ENCODE data around the gene PHF2.

PHF2 gene

GRCh38 chr9:93690618-93691017, 114.2 kb downstream of the PHF2 start:
- Histone ChIP-seq H3K9me3 (ENCODE audit: control insufficient read depth, low read length) (no peaks in the 10 kb centered on the region), H3K36me3 (ENCODE audit: control insufficient read depth, insufficient read depth, low read length) (no peaks in the 10 kb centered on the region), H3K27me3 (ENCODE audit: control insufficient read depth, insufficient read depth, low read length) (no peaks in the 10 kb centered on the region), H3K9ac (ENCODE audit: low read length) (no peak overlapping the region), H3K4me3 (ENCODE audit: low read length) (no peak overlapping the region), H3K4me1 (ENCODE audit: control insufficient read depth, insufficient read depth, low read length) (no peaks in the 10 kb centered on the region)

- H3K9me3 ChIP-seq (ENCODE audit: control insufficient read depth, low read length) = no peaks in the 10 kb centered on the region
- H3K4me1 ChIP-seq (ENCODE audit: control insufficient read depth, insufficient read depth, low read length) = no peaks in the 10 kb centered on the region
- no peak overlapping the region for H3K4me3 ChIP-seq (ENCODE audit: low read length)
- H3K27me3 ChIP-seq (ENCODE audit: control insufficient read depth, insufficient read depth, low read length) = no peaks in the 10 kb centered on the region
- H3K36me3 ChIP-seq (ENCODE audit: control insufficient read depth, insufficient read depth, low read length) = no peaks in the 10 kb centered on the region
- H3K9ac ChIP-seq (ENCODE audit: low read length) = no peak overlapping the region
Measured at GRCh38 chr9:93693129-93693528, 116.7 kb downstream of the PHF2 start.

DNA sequence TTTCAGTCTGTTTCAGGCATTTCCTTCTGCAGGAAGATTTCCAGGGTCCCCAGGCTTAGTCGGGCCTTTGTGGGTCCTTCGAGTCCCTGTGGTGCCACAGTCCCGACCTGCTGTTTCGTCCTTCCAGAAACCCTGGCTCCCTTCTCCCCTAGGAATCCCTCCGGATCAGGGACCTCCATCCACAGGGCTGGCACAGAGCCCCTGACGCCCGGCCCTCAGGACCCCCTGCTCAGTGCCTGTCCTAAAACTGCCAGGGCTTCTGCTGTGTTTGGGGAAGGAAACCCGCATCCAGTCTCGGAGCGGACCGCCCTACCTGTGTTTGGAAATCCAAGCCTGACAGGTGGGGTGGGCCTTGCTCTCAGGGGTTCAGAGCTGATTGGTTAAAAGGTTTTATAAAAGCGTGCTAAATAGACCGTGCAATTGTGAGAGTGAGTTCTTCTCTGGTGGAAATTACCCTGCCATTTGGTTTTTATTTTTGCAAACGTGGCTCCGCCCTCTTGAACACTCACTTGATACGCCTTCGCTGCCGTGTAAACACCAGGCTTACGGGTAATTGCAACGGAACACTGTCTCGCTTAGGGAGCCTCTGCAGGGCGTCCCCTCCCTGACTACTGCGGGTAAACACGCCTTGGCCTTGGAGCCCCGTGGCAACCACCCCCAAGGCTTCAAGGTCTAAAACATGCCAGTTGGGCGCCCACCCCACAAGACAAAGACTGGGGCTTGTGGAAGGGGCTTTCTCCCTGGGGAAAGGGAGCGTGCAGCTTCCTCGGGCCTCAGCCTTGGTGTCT, 121.2 kb downstream of the PHF2 start:
- no peaks in the 10 kb centered on the region for H3K36me3 ChIP-seq (ENCODE audit: control insufficient read depth, insufficient read depth, low read length)
- H3K4me1 ChIP-seq (ENCODE audit: control insufficient read depth, insufficient read depth, low read length) = no peaks in the 10 kb centered on the region
- no peaks in the 10 kb centered on the region for H3K27me3 ChIP-seq (ENCODE audit: control insufficient read depth, insufficient read depth, low read length)
- H3K4me3 ChIP-seq (ENCODE audit: low read length) = no peak overlapping the region
- no peak overlapping the region for H3K9ac ChIP-seq (ENCODE audit: low read length)
- H3K9me3 ChIP-seq (ENCODE audit: control insufficient read depth, low read length) = no peaks in the 10 kb centered on the region

DNA sequence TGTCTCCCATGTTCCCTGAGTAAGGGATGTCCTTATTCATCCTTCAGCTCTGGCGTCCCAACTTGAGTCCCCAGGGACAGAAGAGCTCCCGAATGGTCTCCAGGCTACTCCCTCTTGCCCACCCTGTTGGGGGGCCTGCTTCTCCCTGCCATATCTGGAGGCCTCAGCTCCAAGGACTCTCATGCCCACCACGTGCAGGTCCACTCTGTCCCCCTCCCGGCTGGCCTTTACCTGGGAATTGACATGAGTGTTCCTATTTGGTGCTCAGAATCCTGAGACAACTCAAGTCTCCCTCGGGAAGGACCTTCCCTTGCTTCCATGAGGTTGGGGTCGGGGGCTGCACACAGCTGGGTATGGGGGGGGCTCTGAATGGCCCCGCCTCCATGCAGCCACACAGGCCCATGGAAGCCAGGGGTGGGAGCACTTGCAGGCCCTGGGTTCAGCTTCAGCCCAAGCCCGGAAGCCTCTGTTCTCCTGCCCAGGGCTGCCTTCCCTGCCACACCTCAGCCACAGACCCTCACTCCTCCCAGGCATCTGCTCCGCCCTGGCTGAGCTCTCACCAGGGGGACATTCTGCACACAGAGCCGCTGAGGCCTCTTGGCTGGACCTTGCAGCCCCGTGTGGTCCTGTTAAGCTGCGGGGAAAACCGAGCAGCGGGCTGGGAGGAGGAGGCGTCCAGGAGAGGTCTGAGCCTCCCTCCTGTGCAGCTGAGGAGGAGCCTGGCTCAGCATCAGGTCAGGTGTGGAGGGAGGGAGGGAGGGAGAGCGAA, 121.9 kb downstream of the PHF2 start:
- no peaks in the 10 kb centered on the region for H3K27me3 ChIP-seq (ENCODE audit: control insufficient read depth, insufficient read depth, low read length)
- no peaks in the 10 kb centered on the region for H3K4me1 ChIP-seq (ENCODE audit: control insufficient read depth, insufficient read depth, low read length)
- no peaks in the 10 kb centered on the region for H3K9me3 ChIP-seq (ENCODE audit: control insufficient read depth, low read length)
- no peak overlapping the region for H3K9ac ChIP-seq (ENCODE audit: low read length)
- H3K36me3 ChIP-seq (ENCODE audit: control insufficient read depth, insufficient read depth, low read length) = no peaks in the 10 kb centered on the region
- H3K4me3 ChIP-seq (ENCODE audit: low read length) = no peak overlapping the region

DNA sequence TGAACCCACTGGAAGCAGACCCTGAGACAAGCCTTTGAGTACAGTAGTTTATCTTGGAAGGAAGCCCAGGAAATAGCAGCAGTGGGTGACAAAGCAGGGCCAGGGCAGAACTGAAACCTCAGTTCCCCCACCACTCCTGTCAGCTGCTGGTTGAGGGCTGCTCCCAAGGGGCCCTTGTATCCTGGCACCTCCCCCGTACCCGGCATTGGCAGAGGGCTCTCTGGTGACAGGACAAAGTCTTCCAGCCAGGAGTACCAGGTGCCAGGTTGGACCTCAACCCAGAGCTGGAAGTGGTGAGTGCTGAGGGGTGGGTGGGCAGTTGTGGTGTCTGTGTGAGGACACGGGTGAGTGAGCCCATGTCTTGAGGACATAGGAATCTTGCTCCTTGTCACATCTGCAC, 123.3 kb downstream of the PHF2 start:
- Histone ChIP-seq H3K27me3 (ENCODE audit: control insufficient read depth, insufficient read depth, low read length) (no peaks in the 10 kb centered on the region), H3K36me3 (ENCODE audit: control insufficient read depth, insufficient read depth, low read length) (no peaks in the 10 kb centered on the region), H3K9me3 (ENCODE audit: control insufficient read depth, low read length) (no peaks in the 10 kb centered on the region), H3K9ac (ENCODE audit: low read length) (no peak overlapping the region), H3K4me1 (ENCODE audit: control insufficient read depth, insufficient read depth, low read length) (no peaks in the 10 kb centered on the region), H3K4me3 (ENCODE audit: low read length) (no peak overlapping the region)

DNA sequence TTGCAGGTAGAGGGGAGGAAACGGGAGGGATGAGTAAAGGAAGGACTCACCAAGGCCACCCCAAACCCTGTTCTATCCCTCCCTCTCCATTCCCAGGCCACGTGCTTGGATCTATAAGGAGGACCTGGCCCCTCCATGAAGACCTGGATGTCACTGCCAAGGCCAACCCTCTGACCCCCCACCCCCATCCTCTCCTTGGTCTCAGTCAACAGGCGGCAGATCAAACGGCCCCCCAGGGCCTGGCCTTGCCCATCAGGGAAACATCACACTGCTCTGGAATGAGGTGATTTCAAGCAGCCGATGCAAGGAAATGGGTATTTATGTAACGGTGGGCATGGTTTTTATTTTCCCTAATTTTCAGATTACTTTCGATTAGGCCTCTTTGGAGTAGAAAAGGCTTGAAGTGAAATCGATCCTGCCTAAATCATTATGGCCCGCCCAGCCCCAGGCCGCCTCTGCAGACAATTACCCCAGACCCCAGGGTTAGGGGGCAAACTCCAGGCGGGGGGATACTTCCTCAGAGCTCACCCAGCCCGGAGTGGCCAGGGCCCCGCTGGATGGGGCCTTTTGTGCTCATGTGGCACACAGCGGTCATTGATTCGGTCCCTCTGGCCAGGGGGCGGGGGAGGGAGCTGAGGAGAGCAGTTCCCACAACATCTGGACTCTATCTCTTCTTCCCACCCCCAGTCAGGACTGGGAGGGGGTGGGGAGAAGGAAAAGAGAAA, 125.3 kb downstream of the PHF2 start:
- Histone ChIP-seq H3K4me1 (ENCODE audit: control insufficient read depth, insufficient read depth, low read length) (no peaks in the 10 kb centered on the region), H3K36me3 (ENCODE audit: control insufficient read depth, insufficient read depth, low read length) (no peaks in the 10 kb centered on the region), H3K4me3 (ENCODE audit: low read length) (no peak overlapping the region), H3K9ac (ENCODE audit: low read length) (no peak overlapping the region), H3K9me3 (ENCODE audit: control insufficient read depth, low read length) (no peaks in the 10 kb centered on the region), H3K27me3 (ENCODE audit: control insufficient read depth, insufficient read depth, low read length) (no peaks in the 10 kb centered on the region)

DNA sequence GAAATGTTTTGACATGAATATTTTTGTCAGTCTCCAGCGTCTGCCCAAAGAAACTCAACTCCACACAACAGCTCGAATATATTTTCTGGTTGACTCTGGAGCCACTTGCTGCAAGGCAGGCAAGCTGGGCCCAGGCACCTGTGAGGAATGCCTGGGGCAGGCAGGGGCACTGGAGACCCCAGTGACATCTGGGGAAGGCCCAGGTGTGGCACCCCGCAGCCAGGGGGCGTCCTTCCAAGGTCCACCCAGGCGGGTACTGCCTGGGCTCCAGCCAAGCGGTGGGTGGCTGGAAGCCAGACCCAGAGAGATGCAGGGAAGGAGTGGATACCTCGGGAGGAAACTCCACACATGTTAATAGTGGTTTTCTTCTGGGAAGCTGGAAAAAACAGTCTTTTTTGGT, 125.9 kb downstream of the PHF2 start:
- Histone ChIP-seq H3K27me3 (ENCODE audit: control insufficient read depth, insufficient read depth, low read length) (no peaks in the 10 kb centered on the region), H3K9ac (ENCODE audit: low read length) (no peak overlapping the region), H3K9me3 (ENCODE audit: control insufficient read depth, low read length) (no peaks in the 10 kb centered on the region), H3K4me3 (ENCODE audit: low read length) (no peak overlapping the region), H3K4me1 (ENCODE audit: control insufficient read depth, insufficient read depth, low read length) (no peaks in the 10 kb centered on the region), H3K36me3 (ENCODE audit: control insufficient read depth, insufficient read depth, low read length) (no peaks in the 10 kb centered on the region)

- Histone ChIP-seq H3K4me3 (ENCODE audit: low read length) (no peak overlapping the region), H3K36me3 (ENCODE audit: control insufficient read depth, insufficient read depth, low read length) (no peaks in the 10 kb centered on the region), H3K9ac (ENCODE audit: low read length) (no peak overlapping the region)
Measured at GRCh38 chr9:93708289-93708986, 132.1 kb downstream of the PHF2 start.

DNA sequence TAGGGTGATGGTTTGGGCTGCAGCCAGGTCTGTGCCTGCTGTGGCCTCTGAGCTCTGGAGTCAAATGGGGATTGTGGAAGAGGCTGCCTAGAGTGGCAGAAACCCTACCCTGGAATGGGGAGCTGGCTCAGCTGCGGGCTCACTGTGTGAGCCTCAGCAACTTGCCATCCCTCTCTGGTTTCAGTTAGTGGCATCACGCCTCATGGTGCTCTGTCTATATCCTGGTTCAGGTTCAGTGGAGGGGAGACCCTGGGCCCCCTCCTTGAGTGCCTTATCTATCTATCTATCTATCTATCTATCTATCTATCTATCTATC, 132.6 kb downstream of the PHF2 start:
- H3K9me3 ChIP-seq (ENCODE audit: control insufficient read depth, low read length) = no peaks in the 10 kb centered on the region
- H3K9ac ChIP-seq (ENCODE audit: low read length) = no peak overlapping the region
- H3K4me3 ChIP-seq (ENCODE audit: low read length) = no peak overlapping the region
- H3K4me1 ChIP-seq (ENCODE audit: control insufficient read depth, insufficient read depth, low read length) = no peaks in the 10 kb centered on the region
- no peaks in the 10 kb centered on the region for H3K36me3 ChIP-seq (ENCODE audit: control insufficient read depth, insufficient read depth, low read length)
- H3K27me3 ChIP-seq (ENCODE audit: control insufficient read depth, insufficient read depth, low read length) = no peaks in the 10 kb centered on the region

More at GRCh38 chr9:93708289-93708986, 132.1 kb downstream of the PHF2 start:
- H3K9me3 ChIP-seq (ENCODE audit: control insufficient read depth, low read length) = no peaks in the 10 kb centered on the region
- H3K4me1 ChIP-seq (ENCODE audit: control insufficient read depth, insufficient read depth, low read length) = no peaks in the 10 kb centered on the region
- no peaks in the 10 kb centered on the region for H3K27me3 ChIP-seq (ENCODE audit: control insufficient read depth, insufficient read depth, low read length)

DNA sequence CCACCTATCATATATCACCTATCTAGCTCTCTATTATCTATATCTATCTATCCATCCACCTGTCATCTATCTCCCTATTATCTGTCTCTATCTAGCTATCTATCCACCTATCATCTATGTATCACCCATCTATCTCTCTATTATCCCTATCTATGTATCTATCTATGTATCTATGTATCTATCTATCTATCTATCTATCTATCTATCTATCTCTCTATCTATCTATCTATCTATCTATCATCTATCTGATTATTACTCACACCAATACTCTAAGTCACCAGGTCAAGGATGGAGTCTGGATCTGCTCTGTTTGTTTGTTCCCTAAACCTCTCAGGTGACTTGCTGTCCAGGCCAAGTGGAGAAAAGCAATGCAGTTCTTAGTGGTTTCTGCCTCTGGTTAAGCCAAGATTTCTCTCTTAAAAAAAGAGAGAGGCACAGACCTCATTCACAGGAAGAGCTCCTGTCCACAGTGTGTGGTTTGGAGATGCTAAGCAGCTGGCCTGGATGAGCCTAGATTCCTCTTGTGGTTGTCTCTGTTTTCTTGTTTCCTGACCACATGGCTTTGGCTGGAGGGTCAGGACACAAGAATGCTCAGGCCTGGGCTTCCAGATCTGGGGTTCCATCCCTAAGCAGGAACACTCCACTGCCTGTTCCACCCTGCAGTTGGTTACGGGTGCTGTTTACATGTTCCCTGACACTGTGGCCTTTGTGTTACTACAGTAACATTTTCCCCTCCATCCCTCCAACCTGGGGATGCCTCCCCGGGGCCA, 133.4 kb downstream of the PHF2 start:
- no peaks in the 10 kb centered on the region for H3K9me3 ChIP-seq (ENCODE audit: control insufficient read depth, low read length)
- no peak overlapping the region for H3K9ac ChIP-seq (ENCODE audit: low read length)
- H3K36me3 ChIP-seq (ENCODE audit: control insufficient read depth, insufficient read depth, low read length) = no peaks in the 10 kb centered on the region
- H3K4me3 ChIP-seq (ENCODE audit: low read length) = no peak overlapping the region
- no peaks in the 10 kb centered on the region for H3K4me1 ChIP-seq (ENCODE audit: control insufficient read depth, insufficient read depth, low read length)
- no peaks in the 10 kb centered on the region for H3K27me3 ChIP-seq (ENCODE audit: control insufficient read depth, insufficient read depth, low read length)

DNA sequence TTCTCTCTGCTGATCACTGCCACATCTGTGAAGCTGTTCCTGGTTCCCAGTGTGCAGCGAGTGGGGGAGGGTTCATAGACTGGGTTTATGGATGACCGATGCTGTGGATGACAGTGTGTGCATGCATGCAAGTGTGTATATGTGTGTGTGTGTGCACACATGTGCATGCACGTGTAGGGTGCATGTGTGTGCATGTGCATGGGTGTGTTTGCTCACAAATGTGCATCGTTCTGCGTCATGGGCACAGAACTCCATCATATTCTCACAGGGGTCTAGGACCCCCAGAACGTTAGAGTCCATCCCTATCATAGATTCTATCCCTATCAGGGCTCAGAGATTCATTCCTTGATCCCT, 134.0 kb downstream of the PHF2 start:
- Histone ChIP-seq H3K4me1 (ENCODE audit: control insufficient read depth, insufficient read depth, low read length) (no peaks in the 10 kb centered on the region), H3K9me3 (ENCODE audit: control insufficient read depth, low read length) (no peaks in the 10 kb centered on the region), H3K9ac (ENCODE audit: low read length) (no peak overlapping the region), H3K36me3 (ENCODE audit: control insufficient read depth, insufficient read depth, low read length) (no peaks in the 10 kb centered on the region), H3K27me3 (ENCODE audit: control insufficient read depth, insufficient read depth, low read length) (no peaks in the 10 kb centered on the region), H3K4me3 (ENCODE audit: low read length) (no peak overlapping the region)
